Measurements from ENCODE around the gene PFKFB1. TPM values are rescaled to one million over a fixed set of nuclear protein-coding genes. Genes with fewer than 3 reads are reported as not detected.

The PFKFB1 gene
- polyA plus RNA-seq, 2 of the 4 experiments (the other 2 are of a cell fraction) = 0.04 to 0.28 TPM

GRCh38 chrX:54945224-54945623, 48.8 kb downstream of the PFKFB1 start (continued):
- no peak for TF ChIP-seq CHD2 (IDR thresholded peaks at IDR 0.05; ENCODE audit: low read length, partially characterized antibody)
- TF ChIP-seq POLR2AphosphoS2 (conservative IDR thresholded peaks at IDR 0.05; ENCODE audit: low read length) = no peak
- no peak for TF ChIP-seq PBX3 (IDR thresholded peaks at IDR 0.05)

GRCh38 chrX:54944816-54945215, 49.2 kb downstream of the PFKFB1 start:
- ChIA-PET CTCF (no interaction called here), POLR2A (no interaction called here)
- TF ChIP-seq CEBPB (IDR thresholded peaks at IDR 0.05) = no peak
- no peak for TF ChIP-seq EHF (CRISPR knock-in tag; IDR thresholded peaks at IDR 0.05)
- TF ChIP-seq ZSCAN20 (CRISPR knock-in tag; IDR thresholded peaks at IDR 0.05) = no peak
- TF ChIP-seq CBX8 (IDR thresholded peaks at IDR 0.05) = no peak
- no peak for TF ChIP-seq FOSB (CRISPR knock-in tag; IDR thresholded peaks at IDR 0.05)
- no peak for TF ChIP-seq HDAC2 (IDR thresholded peaks at IDR 0.05)
- TF ChIP-seq ZC3H11A (IDR thresholded peaks at IDR 0.05) = no peak
- no peak for TF ChIP-seq MAX (IDR thresholded peaks at IDR 0.05)
- no peaks in the 10 kb centered on the region for H3K4me1 ChIP-seq
- H3K27ac ChIP-seq = no peak overlapping the region
- H3K9me3 ChIP-seq = no peaks in the 10 kb centered on the region
- DNase-seq (ENCODE audit: low read depth in 1 of 2, low spot score in 1 of 2) (no peak), FAIRE-seq (no peak), ATAC-seq (no peak)
- no peak overlapping the region for H3K4me3 ChIP-seq
- H3K4me2 ChIP-seq = no peak overlapping the region

GRCh38 chrX:54937416-54937815, 56.6 kb downstream of the PFKFB1 start:
- H3K27ac ChIP-seq = no peak overlapping the region
- POLR2A ChIA-PET = no interaction called here
- no peak overlapping the region for H3K4me3 ChIP-seq
- FAIRE-seq = no peak
- H3K9me3 ChIP-seq = no peaks in the 10 kb centered on the region
- H3K4me2 ChIP-seq = no peak overlapping the region
- no peak for DNase-seq (ENCODE audit: low read depth in 1 of 2, low spot score in 1 of 2)
- WGBS (ENCODE audit: missing lambda C conversion rate) = 32% methylated on average over 4 of the region's 4 CpGs
- H3K4me1 ChIP-seq = no peaks in the 10 kb centered on the region
- CTCF ChIA-PET = no interaction called here
- TF ChIP-seq E2F6 (IDR thresholded peaks at IDR 0.05; ENCODE audit: borderline replicate concordance, low read depth) = no peak
- TF ChIP-seq NFE2L2 (conservative IDR thresholded peaks at IDR 0.05; ENCODE audit: low read length) = no peak
- no peak for TF ChIP-seq ATOH8 (CRISPR knock-in tag; IDR thresholded peaks at IDR 0.05; ENCODE audit: low read depth)
- no peak for TF ChIP-seq HOXB5 (CRISPR knock-in tag; IDR thresholded peaks at IDR 0.05)
- no peak for ATAC-seq

GRCh38 chrX:54935306-54935705, 58.7 kb downstream of the PFKFB1 start:
- 70% methylated on average over 2 of the region's 4 CpGs for WGBS (ENCODE audit: missing lambda C conversion rate)
- TF ChIP-seq NFE2L2 (conservative IDR thresholded peaks at IDR 0.05; ENCODE audit: low read length) (no peak), BHLHE40 (IDR thresholded peaks at IDR 0.05; ENCODE audit: low read depth, low read length) (no peak), MAZ (IDR thresholded peaks at IDR 0.05; ENCODE audit: borderline replicate concordance, low read depth, low read length) (no peak)
- H3K4me3 ChIP-seq = no peak overlapping the region
- H3K27ac ChIP-seq = no peak overlapping the region
- CTCF ChIA-PET = no interaction called here
- POLR2A ChIA-PET = no interaction called here
- FAIRE-seq (no peak), ATAC-seq (no peak), DNase-seq (ENCODE audit: low read depth in 1 of 2, low spot score in 1 of 2) (no peak)
- H3K9me3 ChIP-seq = no peaks in the 10 kb centered on the region
- no peak overlapping the region for H3K4me2 ChIP-seq
- H3K4me1 ChIP-seq = no peaks in the 10 kb centered on the region

GRCh38 chrX:54934890-54935289, 59.1 kb downstream of the PFKFB1 start:
- TF ChIP-seq EHF (CRISPR knock-in tag; IDR thresholded peaks at IDR 0.05) (no peak), RAD21 (conservative IDR thresholded peaks at IDR 0.05 in 1 of 2, IDR thresholded peaks at IDR 0.05 in 1 of 2) (no peak), PBX3 (IDR thresholded peaks at IDR 0.05) (no peak), ZC3H11A (IDR thresholded peaks at IDR 0.05) (no peak), FOXS1 (CRISPR knock-in tag; IDR thresholded peaks at IDR 0.05) (no peak), FOSB (CRISPR knock-in tag; IDR thresholded peaks at IDR 0.05) (no peak), HES2 (IDR thresholded peaks at IDR 0.05) (no peak), BCL3 (IDR thresholded peaks at IDR 0.05) (no peak)
- CTCF ChIA-PET = no interaction called here
- DNase-seq (ENCODE audit: low read depth in 1 of 2, low spot score in 1 of 2) (no peak), FAIRE-seq (no peak), ATAC-seq (no peak)
- POLR2A ChIA-PET = no interaction called here
- Histone ChIP-seq H3K4me2 (no peak overlapping the region), H3K9me3 (no peaks in the 10 kb centered on the region), H3K4me3 (no peak overlapping the region), H3K27ac (no peak overlapping the region), H3K4me1 (no peaks in the 10 kb centered on the region)
- WGBS (ENCODE audit: missing lambda C conversion rate) = 0% methylated on average over 2 of the region's 3 CpGs
